Peyer's patch (tissue), 4 donors: Measurements from ENCODE around the gene MED8. TPM values are rescaled to one million over a fixed set of nuclear protein-coding genes. Genes with fewer than 3 reads are reported as not detected.

Experiments
- DNase-seq, 3 donors: peaks; one replicate each; pipeline ENCODE4 v3.0.0-alpha.2; 2017 to 2019
- H3K27ac ChIP-seq, 4 donors: fragments of 200-600 bp; sonication (generic); one replicate each; pipeline ENCODE4 v1.5.1; 2016 to 2019
- H3K27me3 ChIP-seq, 2 donors: fragments of 200-600 bp; sonication (generic); one replicate each; pipeline ENCODE4 v1.5.1; 2019
- H3K36me3 ChIP-seq, 3 donors: fragments of 200-600 bp; sonication (generic); one replicate each; pipeline ENCODE4 v1.5.1; 2016 to 2019
- H3K4me1 ChIP-seq, 4 donors: fragments of 200-600 bp; sonication (generic); one replicate each; pipeline ENCODE4 v1.5.1; 2016 to 2019
- H3K4me3 ChIP-seq, 4 donors: fragments of 200-600 bp; sonication (generic); 1 replicate in 3 of 4; 2 replicates in 1 of 4; pipeline ENCODE4 v1.5.1; 2016 to 2019; ENCODE audit warnings: mild to moderate bottlenecking in 1 of 4
- H3K9me3 ChIP-seq, 4 donors: fragments of 200-600 bp; sonication (generic); one replicate each; pipeline ENCODE4 v1.5.1; 2016 to 2019; ENCODE audit warnings: mild to moderate bottlenecking in 1 of 4
- POLR2A ChIP-seq, 2 donors: fragments of 450-650 bp; IDR thresholded peaks; one replicate each; pipeline ENCODE4 v1.5.1; 2017; ENCODE audit warnings: antibody characterized with exemption in 2 of 2, mild to moderate bottlenecking in 2 of 2, moderate library complexity in 2 of 2
- total RNA-seq, 4 donors: library from RNA; depleted of rRNA; stranded (reverse); fragments of >200 nt; gene quantifications; one replicate each; pipeline ENCODE4 v1.1.0, GENCODE V29; 2016
- TF ChIP-seq, protein P1 (sequence below), 6 experiments: fragments of 450-650 bp in 4 of 6; fragments of 200-600 bp in 2 of 6; sonication (generic) in 1 of 6; IDR thresholded peaks; one replicate each; pipeline ENCODE4 v1.5.1; 2017 to 2019; ENCODE audit warnings: antibody characterized with exemption in 6 of 6, mild to moderate bottlenecking in 3 of 6, moderate library complexity in 1 of 6

MED8 gene
- total RNA-seq, 4 donors from 2014 or later, result 36.1 to 58.6 (median 38.7) TPM

DNA sequence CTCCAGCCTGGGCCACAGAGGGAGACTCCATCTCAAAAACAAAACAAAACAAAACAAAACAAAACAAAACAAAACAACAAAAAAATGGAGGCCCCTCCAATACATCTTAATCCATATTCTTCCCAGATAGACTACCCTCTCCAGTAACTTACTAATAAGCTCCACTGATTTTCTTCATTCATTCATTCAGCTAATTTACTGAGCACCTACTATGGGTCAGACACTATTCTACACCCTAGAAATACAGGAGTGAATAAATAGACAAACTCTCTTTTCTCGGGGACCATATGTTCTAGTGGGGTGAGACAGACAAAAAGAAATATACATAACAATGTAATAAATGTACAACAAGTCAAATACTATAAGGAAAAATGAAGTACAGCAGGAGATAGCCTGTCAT lies 38.6 kb downstream of the MED8 start:
- no peak for TF ChIP-seq POLR2A (IDR thresholded peaks at IDR 0.05)
- TF ChIP-seq, protein P1, sequence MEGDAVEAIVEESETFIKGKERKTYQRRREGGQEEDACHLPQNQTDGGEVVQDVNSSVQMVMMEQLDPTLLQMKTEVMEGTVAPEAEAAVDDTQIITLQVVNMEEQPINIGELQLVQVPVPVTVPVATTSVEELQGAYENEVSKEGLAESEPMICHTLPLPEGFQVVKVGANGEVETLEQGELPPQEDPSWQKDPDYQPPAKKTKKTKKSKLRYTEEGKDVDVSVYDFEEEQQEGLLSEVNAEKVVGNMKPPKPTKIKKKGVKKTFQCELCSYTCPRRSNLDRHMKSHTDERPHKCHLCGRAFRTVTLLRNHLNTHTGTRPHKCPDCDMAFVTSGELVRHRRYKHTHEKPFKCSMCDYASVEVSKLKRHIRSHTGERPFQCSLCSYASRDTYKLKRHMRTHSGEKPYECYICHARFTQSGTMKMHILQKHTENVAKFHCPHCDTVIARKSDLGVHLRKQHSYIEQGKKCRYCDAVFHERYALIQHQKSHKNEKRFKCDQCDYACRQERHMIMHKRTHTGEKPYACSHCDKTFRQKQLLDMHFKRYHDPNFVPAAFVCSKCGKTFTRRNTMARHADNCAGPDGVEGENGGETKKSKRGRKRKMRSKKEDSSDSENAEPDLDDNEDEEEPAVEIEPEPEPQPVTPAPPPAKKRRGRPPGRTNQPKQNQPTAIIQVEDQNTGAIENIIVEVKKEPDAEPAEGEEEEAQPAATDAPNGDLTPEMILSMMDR (IDR thresholded peaks at IDR 0.05), result no peak
- Histone ChIP-seq H3K4me1 (peaks cover 0 to 7% (median 0%) of the 10 kb centered on the region in 4 donors), H3K9me3 (no peaks in the 10 kb centered on the region), H3K27ac (no peak overlapping the region), H3K4me3 (no peak overlapping the region), H3K36me3 (no peaks in the 10 kb centered on the region), H3K27me3 (no peaks in the 10 kb centered on the region)
- DNase-seq, result no peak

DNA sequence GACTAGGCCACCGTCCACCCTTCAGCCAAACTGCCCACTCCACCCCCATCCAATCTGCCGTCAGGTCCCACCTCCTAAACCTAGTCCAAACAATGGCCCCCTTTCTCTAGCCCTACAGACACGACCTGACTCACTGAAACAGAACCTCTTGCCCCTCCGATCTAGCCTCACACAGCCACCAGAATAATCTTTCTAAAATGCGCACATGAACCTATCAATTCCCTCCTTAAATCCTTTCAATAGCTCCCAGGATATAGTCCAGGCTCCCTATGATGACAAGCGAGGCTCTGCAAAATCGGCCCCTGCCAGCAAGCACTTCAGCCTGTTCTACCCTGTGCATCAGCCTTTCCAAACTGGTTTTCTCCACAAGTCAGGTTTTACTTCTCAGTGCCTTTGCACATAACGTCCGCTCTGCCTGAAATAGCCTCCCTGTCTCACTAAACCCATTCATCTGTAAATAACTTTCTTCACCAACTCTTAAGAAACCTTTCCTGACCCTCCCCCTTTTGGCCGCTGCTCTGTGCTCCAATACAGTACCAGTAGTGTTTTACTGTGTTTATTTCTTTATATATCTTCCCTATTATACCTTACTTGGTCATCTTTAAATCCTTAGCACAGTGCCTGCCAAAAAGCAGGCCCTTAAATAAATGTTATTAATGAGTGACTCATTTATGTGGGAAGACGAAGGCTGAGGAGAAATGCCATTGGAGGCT lies 39.9 kb downstream of the MED8 start:
- DNase-seq, result no peak
- peak overlapping the region; percentile 42 to 58 (median 50) for H3K4me3 ChIP-seq
- peaks cover 0 to 17% (median 2%) of the 10 kb centered on the region in 4 donors for H3K4me1 ChIP-seq
- H3K27ac ChIP-seq, result peak overlapping the region; percentile 76 to 95 (median 91)
- TF ChIP-seq, protein P1 (IDR thresholded peaks at IDR 0.05), result no peak
- no peak for TF ChIP-seq POLR2A (IDR thresholded peaks at IDR 0.05)
- H3K36me3 ChIP-seq, result no peaks in the 10 kb centered on the region
- H3K9me3 ChIP-seq, result no peaks in the 10 kb centered on the region
- no peaks in the 10 kb centered on the region for H3K27me3 ChIP-seq

DNA sequence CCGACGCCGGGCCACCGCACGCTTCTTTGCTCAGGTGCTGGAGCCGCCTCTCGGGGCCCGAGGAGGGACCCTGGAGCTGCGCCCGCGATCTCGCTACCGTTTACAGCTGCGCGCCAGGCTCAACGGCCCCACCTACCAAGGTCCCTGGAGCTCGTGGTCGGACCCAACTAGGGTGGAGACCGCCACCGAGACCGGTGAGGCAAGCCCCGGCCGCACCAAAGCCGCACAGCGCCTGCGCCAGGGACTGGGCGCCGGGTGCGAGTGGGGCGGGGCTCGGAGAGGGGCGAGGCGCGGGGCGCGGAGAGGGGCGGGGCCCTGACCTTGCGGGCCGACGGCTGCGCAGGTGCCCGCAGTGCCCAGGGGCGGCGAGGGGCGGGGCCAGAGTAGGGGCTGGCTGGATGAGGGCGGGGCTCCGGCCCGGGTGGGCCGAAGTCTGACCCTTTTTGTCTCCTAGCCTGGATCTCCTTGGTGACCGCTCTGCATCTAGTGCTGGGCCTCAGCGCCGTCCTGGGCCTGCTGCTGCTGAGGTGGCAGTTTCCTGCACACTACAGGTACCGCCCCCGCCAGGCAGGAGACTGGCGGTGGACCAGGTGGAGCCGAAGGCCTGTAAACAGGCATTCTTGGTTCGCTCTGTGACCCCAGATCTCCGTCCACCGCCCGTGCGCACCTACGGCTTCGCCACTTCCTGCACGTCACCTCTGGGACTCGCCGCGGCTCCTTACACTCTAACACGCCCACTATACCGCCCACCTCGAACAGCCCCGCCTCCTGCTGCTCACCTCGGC lies 40.6 kb downstream of the MED8 start:
- no peaks in the 10 kb centered on the region for H3K27me3 ChIP-seq
- H3K4me3 ChIP-seq, result peak overlapping the region; percentile 42 to 58 (median 50)
- peaks cover 0 to 24% (median 2%) of the 10 kb centered on the region in 4 donors for H3K4me1 ChIP-seq
- TF ChIP-seq, protein P1 (IDR thresholded peaks at IDR 0.05), result peak in 1 of 6 experiments; percentile 23
- TF ChIP-seq POLR2A (IDR thresholded peaks at IDR 0.05), result peak; percentile 48 to 67
- peak overlapping the region; percentile 76 to 95 (median 91) for H3K27ac ChIP-seq
- H3K9me3 ChIP-seq, result no peaks in the 10 kb centered on the region
- peak; percentile 77 to 96 (median 94) for DNase-seq
- no peaks in the 10 kb centered on the region for H3K36me3 ChIP-seq

DNA sequence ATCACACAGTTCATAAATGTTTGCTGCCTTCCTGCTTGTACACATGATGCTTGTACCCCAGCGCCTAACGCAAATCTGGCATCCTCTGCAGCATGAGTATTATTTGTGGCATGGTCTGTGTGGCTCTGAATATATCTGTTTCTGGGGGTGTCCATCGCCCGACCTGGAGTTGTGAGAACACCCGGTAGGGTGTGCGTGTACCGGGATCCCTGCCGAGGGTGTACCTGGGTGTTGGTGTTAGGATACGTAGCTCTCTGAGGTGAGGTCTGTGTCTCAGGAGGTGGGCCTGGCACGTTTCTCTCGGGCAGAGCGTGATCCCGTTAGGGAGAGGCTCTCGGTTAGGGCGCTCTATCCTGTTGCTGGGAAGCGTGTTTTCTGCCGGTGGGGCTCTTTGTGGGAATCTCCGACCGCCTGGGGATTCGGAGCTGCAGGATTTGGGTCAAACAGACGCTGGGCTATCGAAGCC lies 41.2 kb downstream of the MED8 start:
- DNase-seq, result peak in 1 of 3 donors; percentile 52
- TF ChIP-seq POLR2A (IDR thresholded peaks at IDR 0.05), result no peak
- TF ChIP-seq, protein P1 (IDR thresholded peaks at IDR 0.05), result no peak
- Histone ChIP-seq H3K9me3 (no peaks in the 10 kb centered on the region), H3K36me3 (no peaks in the 10 kb centered on the region), H3K4me1 (peaks cover 0 to 24% (median 2%) of the 10 kb centered on the region in 4 donors), H3K27me3 (no peaks in the 10 kb centered on the region), H3K27ac (peak overlapping the region; percentile 76 to 95 (median 91)), H3K4me3 (peak overlapping the region; percentile 42 to 58 (median 50))

DNA sequence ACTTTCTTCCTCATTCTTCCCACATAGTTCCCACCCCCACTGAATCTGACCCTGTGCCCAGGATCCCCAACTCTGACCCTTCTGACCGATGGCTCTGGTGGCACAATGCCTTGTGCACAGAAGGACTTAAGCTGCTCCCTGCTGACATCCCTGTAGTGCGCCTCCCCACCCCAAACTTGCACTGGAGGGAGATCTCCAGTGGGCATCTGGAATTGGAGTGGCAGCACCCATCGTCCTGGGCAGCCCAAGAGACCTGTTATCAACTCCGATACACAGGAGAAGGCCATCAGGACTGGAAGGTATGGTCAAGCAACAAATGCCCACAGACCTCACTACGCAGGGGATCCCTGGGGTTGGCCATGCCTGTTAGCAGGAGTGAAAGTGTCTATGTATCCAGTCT lies 43.0 kb downstream of the MED8 start:
- Histone ChIP-seq H3K27ac (no peak overlapping the region), H3K4me3 (no peak overlapping the region)

More for the DNA sequence above, 43.0 kb downstream of the MED8 start:
- TF ChIP-seq POLR2A (IDR thresholded peaks at IDR 0.05), result no peak
- TF ChIP-seq, protein P1 (IDR thresholded peaks at IDR 0.05), result no peak
- H3K4me1 ChIP-seq, result peaks cover 0 to 24% (median 2%) of the 10 kb centered on the region in 4 donors
- no peak for DNase-seq
- H3K27me3 ChIP-seq, result no peaks in the 10 kb centered on the region
- no peaks in the 10 kb centered on the region for H3K36me3 ChIP-seq
- no peaks in the 10 kb centered on the region for H3K9me3 ChIP-seq
